GM23338 (cell line): Measurements from ENCODE around the gene SPTBN4.

Experiments
- CREB1 ChIP-seq: fragments of 250-450 bp; sonication (Bioruptor Pico); IDR thresholded peaks from 2 replicates; pipeline ENCODE4 v1.5.0; 2020; ENCODE audit warnings: low read depth, mild to moderate bottlenecking, moderate library complexity
- CTCF ChIP-seq, 2 experiments: fragments of 200-600 bp in 1 of 2; sonication (generic) in 1 of 2; conservative IDR thresholded peaks; 2 replicates each; pipeline versions ENCODE4 v1.5.1 to v1.6.1; 2016 to 2017; ENCODE audit warnings: antibody characterized with exemption in 2 of 2, low read depth in 2 of 2, mild to moderate bottlenecking in 2 of 2, moderate library complexity in 1 of 2
- EZH2 ChIP-seq: fragments of 200-600 bp; sonication (generic); IDR thresholded peaks from one replicate; pipeline ENCODE4 v1.8.0; 2017; ENCODE audit warnings: antibody characterized with exemption, mild to moderate bottlenecking, low read depth; ENCODE audit not compliant: unreplicated experiment
- EZH2phosphoT487 ChIP-seq: fragments of 200-600 bp; sonication (generic); IDR thresholded peaks from one replicate; pipeline ENCODE4 v1.8.1; 2018; ENCODE audit warnings: antibody characterized with exemption; ENCODE audit not compliant: unreplicated experiment
- JUNB ChIP-seq: IDR thresholded peaks from one replicate; pipeline ENCODE4 v1.6.1; 2016; ENCODE audit warnings: antibody characterized with exemption; ENCODE audit not compliant: unreplicated experiment
- NANOG ChIP-seq: IDR thresholded peaks from 2 replicates; pipeline ENCODE4 v1.6.1; 2016; ENCODE audit warnings: antibody characterized with exemption, borderline replicate concordance
- POLR2AphosphoS5 ChIP-seq: IDR thresholded peaks from 2 replicates; pipeline ENCODE4 v1.6.1; 2016; ENCODE audit warnings: antibody characterized with exemption, low read depth
- ZNF331 ChIP-seq: fragments of 250-450 bp; sonication (Bioruptor Pico); IDR thresholded peaks from 2 replicates; pipeline ENCODE4 v1.5.0; 2020; ENCODE audit warnings: low read depth, mild to moderate bottlenecking, moderate library complexity
- TF ChIP-seq, protein P1 (sequence below): IDR thresholded peaks from one replicate; pipeline ENCODE4 v1.6.1; 2018; ENCODE audit warnings: antibody characterized with exemption; ENCODE audit not compliant: unreplicated experiment
- TF ChIP-seq, protein P2 (sequence below): IDR thresholded peaks from 2 replicates; pipeline ENCODE4 v1.6.1; 2016; ENCODE audit warnings: antibody characterized with exemption

DNA sequence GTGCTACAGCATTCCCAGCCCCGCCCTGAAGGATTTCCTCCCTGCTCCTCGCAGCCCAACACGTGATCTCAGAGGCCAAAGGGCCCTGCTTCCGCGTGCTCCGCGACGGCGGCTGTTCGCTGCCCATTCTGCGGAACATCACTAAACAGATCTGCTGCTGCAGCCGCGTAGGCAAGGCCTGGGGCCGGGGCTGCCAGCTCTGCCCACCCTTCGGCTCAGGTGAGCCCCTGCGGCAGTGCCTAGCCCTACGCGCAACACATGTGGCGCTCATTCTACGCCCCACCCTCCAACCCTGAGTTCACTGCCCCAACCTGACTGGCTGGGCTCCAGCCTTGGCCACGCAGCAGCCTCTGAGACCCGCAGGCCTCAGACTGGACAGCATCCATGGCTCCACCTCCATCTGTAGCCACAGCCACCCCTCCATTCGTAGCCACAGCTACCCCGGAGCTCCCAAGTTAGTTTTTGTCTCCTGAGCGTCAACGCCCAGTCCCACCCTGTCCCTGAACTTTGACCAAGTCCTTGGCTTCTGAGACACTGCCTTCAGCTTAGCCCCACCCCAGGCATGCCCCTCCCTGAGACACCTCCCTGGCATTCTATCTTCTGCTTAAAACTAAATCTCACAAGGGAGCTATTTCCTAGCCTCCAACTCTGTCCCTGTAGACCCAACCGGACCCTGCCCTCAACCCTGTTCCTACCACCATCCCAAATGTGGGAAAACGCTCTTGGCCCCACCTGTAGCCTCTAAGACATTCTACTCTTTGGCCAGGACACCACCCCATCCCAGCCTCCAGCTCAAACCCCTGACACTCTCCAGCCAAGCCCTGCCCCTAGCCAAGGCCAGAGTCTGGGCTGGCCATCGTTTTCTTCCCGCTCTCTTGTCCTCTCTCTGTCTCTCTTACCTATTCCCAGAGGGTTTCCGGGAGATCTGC is 140.8 kb downstream of the SPTBN4 start:
- TF ChIP-seq NANOG (no peak), CTCF (conservative IDR thresholded peaks at IDR 0.05; ENCODE audit: low read depth in 2 of 2) (no peak), EZH2phosphoT487 (no peak), ZNF331 (no peak), EZH2 (no peak), POLR2AphosphoS5 (no peak), CREB1 (CRISPR knock-in tag) (no peak), JUNB (no peak)
- TF ChIP-seq, protein P1, sequence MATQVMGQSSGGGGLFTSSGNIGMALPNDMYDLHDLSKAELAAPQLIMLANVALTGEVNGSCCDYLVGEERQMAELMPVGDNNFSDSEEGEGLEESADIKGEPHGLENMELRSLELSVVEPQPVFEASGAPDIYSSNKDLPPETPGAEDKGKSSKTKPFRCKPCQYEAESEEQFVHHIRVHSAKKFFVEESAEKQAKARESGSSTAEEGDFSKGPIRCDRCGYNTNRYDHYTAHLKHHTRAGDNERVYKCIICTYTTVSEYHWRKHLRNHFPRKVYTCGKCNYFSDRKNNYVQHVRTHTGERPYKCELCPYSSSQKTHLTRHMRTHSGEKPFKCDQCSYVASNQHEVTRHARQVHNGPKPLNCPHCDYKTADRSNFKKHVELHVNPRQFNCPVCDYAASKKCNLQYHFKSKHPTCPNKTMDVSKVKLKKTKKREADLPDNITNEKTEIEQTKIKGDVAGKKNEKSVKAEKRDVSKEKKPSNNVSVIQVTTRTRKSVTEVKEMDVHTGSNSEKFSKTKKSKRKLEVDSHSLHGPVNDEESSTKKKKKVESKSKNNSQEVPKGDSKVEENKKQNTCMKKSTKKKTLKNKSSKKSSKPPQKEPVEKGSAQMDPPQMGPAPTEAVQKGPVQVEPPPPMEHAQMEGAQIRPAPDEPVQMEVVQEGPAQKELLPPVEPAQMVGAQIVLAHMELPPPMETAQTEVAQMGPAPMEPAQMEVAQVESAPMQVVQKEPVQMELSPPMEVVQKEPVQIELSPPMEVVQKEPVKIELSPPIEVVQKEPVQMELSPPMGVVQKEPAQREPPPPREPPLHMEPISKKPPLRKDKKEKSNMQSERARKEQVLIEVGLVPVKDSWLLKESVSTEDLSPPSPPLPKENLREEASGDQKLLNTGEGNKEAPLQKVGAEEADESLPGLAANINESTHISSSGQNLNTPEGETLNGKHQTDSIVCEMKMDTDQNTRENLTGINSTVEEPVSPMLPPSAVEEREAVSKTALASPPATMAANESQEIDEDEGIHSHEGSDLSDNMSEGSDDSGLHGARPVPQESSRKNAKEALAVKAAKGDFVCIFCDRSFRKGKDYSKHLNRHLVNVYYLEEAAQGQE = no peak
- TF ChIP-seq, protein P2, sequence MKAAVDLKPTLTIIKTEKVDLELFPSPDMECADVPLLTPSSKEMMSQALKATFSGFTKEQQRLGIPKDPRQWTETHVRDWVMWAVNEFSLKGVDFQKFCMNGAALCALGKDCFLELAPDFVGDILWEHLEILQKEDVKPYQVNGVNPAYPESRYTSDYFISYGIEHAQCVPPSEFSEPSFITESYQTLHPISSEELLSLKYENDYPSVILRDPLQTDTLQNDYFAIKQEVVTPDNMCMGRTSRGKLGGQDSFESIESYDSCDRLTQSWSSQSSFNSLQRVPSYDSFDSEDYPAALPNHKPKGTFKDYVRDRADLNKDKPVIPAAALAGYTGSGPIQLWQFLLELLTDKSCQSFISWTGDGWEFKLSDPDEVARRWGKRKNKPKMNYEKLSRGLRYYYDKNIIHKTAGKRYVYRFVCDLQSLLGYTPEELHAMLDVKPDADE = no peak
